ENCODE results near the gene VPS13D. TPM values are rescaled to one million over a fixed set of nuclear protein-coding genes. Genes with fewer than 3 reads are reported as not detected.
A peak's percentile ranks its signal among the peaks of the same experiment; 100 is the strongest.

The VPS13D gene
- total RNA-seq, 1 donor from 2014 or later = 28.3 TPM

DNA sequence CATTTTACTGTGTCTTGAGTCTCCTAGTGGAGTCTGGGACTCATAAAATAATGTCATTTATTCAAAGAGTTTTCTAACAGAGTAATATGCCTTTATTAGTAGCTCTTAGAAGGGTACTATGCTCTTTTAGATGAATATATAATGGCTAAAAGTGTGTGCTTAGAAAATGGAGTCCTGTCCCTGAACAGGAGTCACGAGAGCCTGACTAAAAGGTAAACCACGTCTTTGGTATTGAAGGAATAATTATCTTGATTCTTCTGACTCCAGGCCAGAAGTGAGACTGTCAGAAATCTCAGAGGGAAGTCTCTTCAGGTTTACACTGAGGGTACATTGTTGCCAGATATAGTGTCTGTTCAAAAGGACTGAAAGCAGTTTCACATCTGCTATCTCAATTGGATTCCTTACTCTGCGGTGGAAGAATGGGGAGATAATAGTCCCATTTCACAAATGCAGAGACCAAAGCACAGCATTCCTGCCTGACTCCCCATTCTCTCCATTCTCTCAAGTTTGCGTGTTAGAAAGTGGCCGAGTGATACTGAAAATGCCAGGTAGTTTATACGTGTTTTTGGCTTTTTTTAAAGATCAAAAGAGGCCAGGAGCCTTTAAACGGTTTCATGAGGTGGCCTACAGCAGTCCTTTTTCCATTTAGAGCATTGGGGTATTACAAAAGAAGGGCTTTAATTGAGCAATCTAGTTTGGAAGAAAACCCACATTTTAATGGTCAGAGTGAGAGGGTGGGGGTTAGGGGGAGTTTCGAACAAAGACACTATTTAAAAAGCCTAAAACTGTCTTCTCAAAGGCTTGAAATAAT is 176.6 kb downstream of the VPS13D start:
- Histone ChIP-seq H3K36me3 (peaks cover 0 to 22% of the 10 kb centered on the region in 2 donors), H3K9me3 (no peaks in the 10 kb centered on the region), H3K27me3 (no peaks in the 10 kb centered on the region), H3K4me1 (peaks cover 19 to 58% of the 10 kb centered on the region in 2 donors), H3K4me3 (no peak overlapping the region), H3K27ac (peak overlapping the region; percentile 75 to 83)
- DNase-seq (ENCODE audit: low spot score in 2 of 2) = no peak
- TF ChIP-seq, protein P1, sequence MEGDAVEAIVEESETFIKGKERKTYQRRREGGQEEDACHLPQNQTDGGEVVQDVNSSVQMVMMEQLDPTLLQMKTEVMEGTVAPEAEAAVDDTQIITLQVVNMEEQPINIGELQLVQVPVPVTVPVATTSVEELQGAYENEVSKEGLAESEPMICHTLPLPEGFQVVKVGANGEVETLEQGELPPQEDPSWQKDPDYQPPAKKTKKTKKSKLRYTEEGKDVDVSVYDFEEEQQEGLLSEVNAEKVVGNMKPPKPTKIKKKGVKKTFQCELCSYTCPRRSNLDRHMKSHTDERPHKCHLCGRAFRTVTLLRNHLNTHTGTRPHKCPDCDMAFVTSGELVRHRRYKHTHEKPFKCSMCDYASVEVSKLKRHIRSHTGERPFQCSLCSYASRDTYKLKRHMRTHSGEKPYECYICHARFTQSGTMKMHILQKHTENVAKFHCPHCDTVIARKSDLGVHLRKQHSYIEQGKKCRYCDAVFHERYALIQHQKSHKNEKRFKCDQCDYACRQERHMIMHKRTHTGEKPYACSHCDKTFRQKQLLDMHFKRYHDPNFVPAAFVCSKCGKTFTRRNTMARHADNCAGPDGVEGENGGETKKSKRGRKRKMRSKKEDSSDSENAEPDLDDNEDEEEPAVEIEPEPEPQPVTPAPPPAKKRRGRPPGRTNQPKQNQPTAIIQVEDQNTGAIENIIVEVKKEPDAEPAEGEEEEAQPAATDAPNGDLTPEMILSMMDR (IDR thresholded peaks at IDR 0.05) = no peak
- intact Hi-C loops (cut with DNase I) = loop anchor here (1.0 to 5.0 kb wide), 4 partner anchors 42 to 214 kb away; no protein-coding TSS in a partner anchor

DNA sequence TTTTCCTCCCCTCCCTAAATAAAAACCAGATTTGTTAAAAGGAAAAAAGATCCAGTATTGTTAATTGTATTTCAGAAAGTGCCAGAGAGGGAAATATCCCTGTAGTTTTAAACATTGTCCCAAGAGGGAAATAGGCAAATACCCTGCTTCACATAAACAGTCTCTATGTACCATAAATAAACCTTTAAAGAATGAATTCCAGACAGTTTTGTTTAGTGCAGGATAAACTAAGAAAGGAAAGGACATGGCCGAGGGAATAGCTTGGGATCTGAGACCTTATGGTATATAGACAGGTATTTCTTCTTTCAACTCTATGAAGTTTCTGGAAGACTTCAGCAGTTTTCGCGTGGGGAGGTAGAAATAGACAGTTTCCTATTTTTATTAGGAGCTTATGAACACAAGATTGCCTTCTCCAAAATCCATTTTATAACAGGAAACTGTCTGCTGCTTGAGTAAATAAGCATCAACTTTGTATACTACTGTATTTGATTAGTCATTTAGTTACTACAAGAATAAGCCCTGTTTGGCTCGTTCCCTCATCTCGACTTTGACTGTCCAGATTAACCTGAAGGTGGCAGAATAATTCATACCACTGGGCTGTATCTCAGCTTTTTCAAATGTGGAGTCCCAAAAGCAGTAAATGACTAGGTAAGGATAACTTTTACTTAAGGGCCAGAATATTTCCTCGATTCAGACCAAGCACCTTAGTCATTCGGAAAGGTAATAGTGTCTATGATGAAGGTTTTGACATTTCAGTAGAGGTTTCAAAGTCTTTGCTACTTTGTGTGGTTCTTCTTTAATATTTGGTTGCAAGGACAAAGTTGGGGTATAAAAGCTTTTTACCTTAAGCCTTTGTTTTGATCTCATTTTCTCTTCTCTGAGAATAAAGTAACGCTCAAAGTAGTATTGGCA is 177.5 kb downstream of the VPS13D start:
- H3K9me3 ChIP-seq = no peaks in the 10 kb centered on the region
- H3K36me3 ChIP-seq = peaks cover 0 to 22% of the 10 kb centered on the region in 2 donors
- no peaks in the 10 kb centered on the region for H3K27me3 ChIP-seq
- peak overlapping the region; percentile 75 to 83 for H3K27ac ChIP-seq
- no peak overlapping the region for H3K4me3 ChIP-seq
- DNase-seq (ENCODE audit: low spot score in 2 of 2) = no peak
- H3K4me1 ChIP-seq = peaks cover 19 to 51% of the 10 kb centered on the region in 2 donors
- intact Hi-C loops (cut with DNase I) = loop anchor here (1.0 to 5.0 kb wide), 4 partner anchors 41 to 213 kb away; no protein-coding TSS in a partner anchor
- TF ChIP-seq, protein P1 (IDR thresholded peaks at IDR 0.05) = peak; percentile 40 to 52 (median 49)

DNA sequence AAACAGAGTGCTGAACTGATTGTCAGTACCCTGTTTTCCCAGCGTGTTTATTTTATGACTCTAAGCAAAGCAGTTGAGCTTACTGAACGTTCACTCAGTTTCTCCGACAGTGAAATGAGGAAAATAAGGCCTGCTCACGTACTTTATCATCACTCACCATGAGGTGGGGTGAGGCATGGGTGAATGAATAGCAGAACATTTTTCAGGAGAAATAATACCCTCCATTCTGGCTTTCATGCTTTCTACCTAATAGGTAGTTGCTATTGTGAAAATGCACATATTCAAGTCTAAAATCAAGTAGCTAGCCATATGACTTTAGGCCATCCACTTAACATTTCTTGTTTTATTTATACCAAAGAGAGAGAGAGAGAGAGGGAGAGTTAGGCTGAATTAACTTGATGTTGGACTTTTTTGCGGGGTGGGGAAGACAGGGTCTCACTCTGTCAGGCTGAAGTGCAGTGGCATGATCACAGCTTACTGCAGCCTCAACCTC is 178.2 kb downstream of the VPS13D start:
- intact Hi-C loops (cut with DNase I) = loop anchor here (1.0 to 5.0 kb wide), 4 partner anchors 41 to 212 kb away; no protein-coding TSS in a partner anchor
- DNase-seq (ENCODE audit: low spot score in 2 of 2) = no peak
- Histone ChIP-seq H3K36me3 (peaks cover 0 to 22% of the 10 kb centered on the region in 2 donors), H3K27ac (peak overlapping the region; percentile 75 to 83), H3K4me1 (peaks cover 19 to 46% of the 10 kb centered on the region in 2 donors), H3K4me3 (no peak overlapping the region), H3K9me3 (no peaks in the 10 kb centered on the region), H3K27me3 (no peaks in the 10 kb centered on the region)
- TF ChIP-seq, protein P1 (IDR thresholded peaks at IDR 0.05) = no peak

DNA sequence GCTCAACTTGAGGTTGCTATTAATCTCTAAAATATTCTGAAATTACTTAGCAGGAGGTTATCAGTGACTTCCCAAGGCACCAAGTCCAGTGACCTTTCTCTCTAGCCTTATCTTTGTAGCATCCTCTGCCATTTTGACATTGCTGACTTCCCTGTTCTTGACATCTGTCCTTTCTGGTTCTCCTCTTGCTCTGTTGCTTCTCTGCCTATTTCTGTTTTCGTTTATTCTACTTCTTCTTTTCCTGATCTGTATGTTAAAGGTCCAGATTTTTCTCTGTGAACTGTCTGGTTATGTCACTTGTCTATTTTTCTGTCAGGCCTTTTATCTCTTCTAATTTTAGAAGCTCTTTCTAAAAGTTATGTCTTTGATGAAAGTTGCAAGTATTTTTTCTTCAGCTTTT is 178.8 kb downstream of the VPS13D start:
- peaks cover 19 to 46% of the 10 kb centered on the region in 2 donors for H3K4me1 ChIP-seq

More for the DNA sequence above, 178.8 kb downstream of the VPS13D start:
- Histone ChIP-seq H3K36me3 (peaks cover 0 to 19% of the 10 kb centered on the region in 2 donors), H3K27me3 (no peaks in the 10 kb centered on the region), H3K9me3 (no peaks in the 10 kb centered on the region), H3K4me3 (no peak overlapping the region), H3K27ac (peak overlapping the region; percentile 75 to 83)
- DNase-seq (ENCODE audit: low spot score in 2 of 2) = no peak
- intact Hi-C loops (cut with DNase I) = loop anchor here (5.0 kb wide), 2 partner anchors 96 to 189 kb away; no protein-coding TSS in a partner anchor
- TF ChIP-seq, protein P1 (IDR thresholded peaks at IDR 0.05) = no peak
